SKM-1 (cell line): ENCODE measurements around the gene RASAL2.
"Not testable (repeated sequence)": the region's sequence is repeated elsewhere in the genome, so short reads cannot be mapped to it uniquely, and the experiment has no call there.

Experiments used
- DNase-seq: peaks from one replicate; lab custom pipeline; 2025; ENCODE audit not compliant: unreplicated experiment; lab: John Stamatoyannopoulos, UW

RASAL2 gene

DNA sequence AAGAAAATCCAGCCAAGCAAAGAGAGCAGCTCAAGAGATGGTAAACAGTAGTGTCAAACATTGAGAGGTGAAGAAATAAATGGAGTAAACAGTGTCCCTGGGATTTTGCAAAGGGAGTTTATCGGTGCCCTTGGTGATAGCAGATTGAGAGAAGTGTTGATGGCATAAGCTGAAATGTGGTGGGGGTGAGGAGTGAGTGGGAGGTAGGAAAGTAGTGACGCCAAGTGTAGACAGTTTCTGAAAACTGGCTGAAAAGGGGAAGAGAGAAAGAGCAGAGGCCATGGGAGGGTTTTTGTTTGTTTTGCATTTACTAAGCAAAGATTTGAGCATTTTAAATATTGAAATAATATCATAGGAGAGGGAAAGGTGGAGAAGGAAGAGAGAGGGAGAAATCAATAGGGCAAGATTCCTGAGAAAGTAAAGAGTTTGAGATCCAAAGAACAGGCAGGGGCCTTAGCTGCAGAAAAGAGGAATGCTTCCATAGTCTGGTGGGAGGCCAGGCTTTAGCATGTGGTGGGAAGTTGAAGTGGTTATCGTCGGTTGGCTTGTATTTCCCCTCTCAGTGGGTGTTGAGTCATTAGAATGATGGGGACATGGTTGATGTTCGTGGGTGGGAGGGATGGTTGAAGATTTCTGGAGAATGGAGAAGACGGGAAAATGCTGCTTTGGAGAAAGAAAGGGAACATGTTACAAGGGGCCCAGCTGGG, 26.8 kb upstream of the RASAL2 start:
- peak; percentile 82 for DNase-seq

DNA sequence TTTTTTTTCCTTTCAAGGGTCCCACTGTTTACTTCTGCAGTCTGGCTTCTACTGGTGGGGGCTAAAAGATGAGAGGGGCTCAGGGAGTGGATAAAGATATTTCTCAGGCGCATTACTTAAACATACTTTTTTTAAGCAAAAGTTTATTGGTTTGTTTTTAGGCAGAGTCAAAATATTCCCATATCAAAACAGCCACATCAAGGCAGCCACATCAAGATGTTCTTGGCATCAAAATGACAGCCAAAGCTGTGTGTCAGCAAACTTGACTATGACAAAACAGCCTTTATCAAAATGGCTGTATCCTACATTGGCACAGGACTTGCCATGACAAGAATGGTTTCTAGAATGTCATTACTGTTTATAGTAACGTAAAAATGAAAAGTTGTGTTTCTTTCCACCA, 22.1 kb upstream of the RASAL2 start:
- DNase-seq: no peak

DNA sequence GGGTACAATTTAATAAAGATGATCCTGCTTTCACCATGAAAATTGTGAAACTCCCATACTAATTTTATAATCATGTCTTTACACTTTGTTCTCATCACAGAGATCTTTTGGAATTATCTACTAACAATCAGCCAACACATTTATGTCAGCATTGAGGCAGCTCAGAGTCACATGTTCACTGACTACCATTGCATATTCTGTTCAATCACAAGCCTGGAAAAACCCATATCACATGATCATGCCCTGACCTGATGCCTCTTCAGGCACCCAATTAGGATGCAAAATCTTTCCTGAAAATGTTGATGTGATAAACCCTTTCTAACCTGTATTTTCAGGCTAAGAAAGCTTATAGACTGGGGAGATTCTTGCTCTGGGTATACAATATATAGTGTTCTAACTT, 21.6 kb upstream of the RASAL2 start:
- DNase-seq: no peak

DNA sequence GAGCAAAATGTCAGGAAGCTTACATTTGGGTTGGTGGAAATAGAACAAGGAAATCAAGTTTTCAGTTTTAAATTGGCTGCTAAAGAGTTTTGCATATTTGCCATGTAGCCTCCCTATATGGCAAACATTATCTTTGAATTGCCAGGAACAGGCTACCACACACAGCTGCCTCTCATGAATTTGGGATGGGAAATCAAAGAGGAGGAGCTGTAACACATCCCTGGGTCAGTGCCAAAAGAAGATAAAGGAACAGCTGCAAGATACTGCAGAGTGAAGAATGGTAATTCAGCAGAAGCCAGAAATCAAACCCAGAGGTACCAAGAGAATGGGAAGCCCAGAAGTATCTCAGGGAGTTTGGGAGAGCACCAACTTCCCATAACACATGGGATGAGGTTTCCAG, 18.6 kb upstream of the RASAL2 start:
- DNase-seq: no peak

GRCh38 chr1:178076607-178077006, 17.3 kb upstream of the RASAL2 start:
- no peak for DNase-seq

GRCh38 chr1:178077917-178078316, 16.0 kb upstream of the RASAL2 start:
- DNase-seq: no peak

DNA sequence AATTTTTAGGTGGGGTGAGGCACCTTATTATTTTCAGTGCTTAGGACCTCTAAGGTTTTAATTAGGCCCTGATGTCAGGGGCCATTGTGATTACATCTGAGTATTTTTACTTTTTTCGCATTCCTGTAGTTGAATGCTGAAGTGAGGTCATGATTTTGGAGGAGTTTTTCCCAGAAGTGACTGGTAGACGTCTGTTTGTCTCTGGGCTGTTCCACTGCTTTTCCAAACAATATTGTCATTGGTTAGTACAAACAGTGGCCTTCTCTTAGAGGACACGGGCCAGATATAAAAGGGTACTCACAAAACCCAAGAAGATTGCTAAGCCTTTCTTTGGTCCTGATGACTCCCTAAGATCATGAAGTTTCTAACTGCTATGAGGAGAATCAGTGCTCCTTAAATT, 7.6 kb upstream of the RASAL2 start:
- DNase-seq: no peak

GRCh38 chr1:178086766-178087165, 7.1 kb upstream of the RASAL2 start:
- DNase-seq: peak; percentile 72

- DNase-seq: no peak
These were observed 5.3 kb upstream of the RASAL2 start for GRCh38 chr1:178088651-178089050.

DNA sequence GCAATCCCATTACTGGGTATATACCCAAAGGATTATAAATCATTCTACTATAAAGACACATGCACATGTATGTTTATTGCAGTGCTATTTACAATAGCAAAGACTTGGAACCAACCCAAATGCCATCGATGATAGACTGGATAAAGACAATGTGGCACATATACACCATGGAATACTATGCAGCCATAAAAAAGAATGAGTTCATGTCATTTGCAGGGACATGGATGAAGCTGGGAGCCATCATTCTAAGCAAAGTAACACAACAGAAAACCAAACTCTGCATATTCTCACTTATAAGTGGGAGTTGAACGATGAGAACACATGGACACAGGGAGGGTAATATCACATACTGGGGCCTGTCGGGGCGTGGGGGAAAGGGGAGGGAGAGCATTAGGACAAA, 2.5 kb upstream of the RASAL2 start:
- DNase-seq: not testable (repeated sequence)

- DNase-seq: no peak
These were observed 1.7 kb upstream of the RASAL2 start for GRCh38 chr1:178091986-178092745.

DNA sequence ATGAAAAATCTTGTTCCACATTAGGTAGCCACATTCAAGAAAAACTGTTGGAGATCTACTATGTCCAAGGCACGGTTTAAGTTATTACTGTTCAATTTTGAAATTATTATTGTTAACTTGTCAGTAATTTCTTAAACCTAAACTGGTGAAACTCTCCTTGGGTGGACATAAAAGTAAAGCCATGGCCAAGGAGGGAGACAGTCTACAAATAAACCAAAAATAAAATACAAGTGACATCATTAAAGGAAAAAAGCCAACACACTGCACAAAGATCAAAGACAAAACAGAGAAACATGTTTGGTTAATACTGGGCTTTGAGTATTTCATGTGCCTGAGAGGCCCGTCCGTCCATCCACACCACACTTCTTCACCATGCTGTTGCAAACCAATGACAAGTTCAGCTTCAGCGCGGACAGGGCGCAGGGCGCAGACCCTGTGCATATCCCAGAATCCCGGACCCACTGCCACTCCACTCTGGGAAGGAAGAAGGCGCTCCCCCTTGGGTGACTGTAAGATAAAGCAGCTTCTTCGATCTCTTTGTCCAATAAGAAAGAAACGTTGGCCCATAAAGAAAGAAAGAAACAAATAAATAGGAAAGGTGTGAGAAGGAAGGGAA, 918 bp upstream of the RASAL2 start:
- DNase-seq: no peak

DNA sequence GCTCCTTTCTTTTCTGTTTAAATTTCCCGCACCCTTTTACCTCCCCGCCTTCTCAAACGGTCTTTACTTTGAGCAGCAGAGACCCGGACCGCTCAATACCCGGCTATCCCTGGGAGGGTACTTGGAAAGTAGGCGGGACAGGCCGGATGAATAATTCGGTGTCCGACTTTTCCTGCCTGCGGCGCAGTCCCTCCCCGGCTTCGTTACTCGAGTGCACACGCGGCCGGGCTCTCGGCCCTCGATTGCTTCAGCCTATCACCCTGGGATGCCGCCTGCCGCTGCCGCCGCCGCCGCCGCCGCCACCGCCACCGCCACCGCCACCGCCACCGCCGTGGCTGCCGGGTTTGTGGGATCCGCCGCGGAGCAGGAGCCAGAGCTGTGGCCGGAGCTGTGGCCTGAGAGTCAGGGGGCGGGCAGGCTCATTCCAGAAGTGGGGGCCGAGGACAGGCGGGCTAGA, 382 bp upstream of the RASAL2 start:
- peak; percentile 98 for DNase-seq

DNA sequence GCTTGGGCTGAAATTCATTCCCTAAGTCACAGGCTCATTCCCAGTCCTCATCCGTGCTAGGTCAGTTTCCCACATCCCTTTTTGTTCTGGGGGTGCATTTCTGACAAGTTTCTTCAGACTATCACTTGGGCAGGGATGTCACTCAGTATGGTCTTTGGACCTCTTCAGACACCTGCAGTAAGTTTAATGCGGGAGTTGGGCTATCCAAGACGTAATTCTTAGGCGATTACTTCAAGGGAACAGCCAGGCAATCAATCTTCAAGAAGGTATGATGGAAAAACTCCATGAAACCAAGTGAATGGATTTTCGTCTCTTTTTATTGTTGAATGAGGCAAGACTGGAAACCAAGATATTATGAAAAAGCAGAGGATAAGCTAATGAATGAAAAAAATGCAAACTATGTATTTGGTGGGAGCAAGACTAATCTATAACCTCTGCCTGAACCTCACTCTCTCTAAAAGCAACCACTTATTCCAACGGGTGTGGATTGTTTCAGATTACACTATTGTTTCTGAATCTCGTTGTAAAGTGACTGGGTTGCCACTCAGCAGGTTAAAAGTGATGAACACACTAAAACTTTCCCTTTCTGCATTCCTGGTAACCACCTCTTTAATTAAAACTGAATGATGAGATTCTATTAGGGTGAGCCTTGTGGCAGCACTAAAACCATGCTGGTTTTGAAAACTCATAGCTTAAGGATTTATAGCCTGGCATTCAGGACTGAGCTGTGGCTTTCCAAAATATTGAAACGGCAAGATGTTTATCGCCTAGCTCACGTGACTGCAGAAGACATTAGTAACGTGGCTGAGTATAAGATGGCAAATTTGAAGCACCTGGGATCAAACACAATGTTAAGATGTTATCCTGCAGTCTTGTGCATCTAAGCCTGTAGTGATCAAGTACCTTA, 1.1 kb downstream of the RASAL2 start:
- DNase-seq: no peak

DNA sequence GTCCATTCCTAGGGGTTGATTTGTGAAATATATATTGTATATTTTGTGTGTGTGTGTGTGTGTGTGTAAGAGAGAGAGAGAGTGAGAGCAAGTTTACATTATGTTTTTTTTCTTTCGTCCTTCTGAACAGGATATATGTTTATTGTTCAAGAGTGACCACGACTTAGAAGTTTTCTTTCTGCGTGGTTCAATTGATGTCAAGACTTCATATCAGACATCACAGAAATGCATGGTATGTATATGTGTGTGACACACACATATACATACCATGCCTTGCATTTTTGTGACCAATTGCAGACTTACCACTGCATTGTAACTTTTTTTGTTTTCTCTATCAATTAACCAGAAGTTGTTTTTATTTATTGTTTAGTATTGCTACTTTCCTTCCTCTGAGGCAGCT, 2.5 kb downstream of the RASAL2 start:
- no peak for DNase-seq

- DNase-seq: no peak
These were observed 4.4 kb downstream of the RASAL2 start for GRCh38 chr1:178098262-178098661.

DNA sequence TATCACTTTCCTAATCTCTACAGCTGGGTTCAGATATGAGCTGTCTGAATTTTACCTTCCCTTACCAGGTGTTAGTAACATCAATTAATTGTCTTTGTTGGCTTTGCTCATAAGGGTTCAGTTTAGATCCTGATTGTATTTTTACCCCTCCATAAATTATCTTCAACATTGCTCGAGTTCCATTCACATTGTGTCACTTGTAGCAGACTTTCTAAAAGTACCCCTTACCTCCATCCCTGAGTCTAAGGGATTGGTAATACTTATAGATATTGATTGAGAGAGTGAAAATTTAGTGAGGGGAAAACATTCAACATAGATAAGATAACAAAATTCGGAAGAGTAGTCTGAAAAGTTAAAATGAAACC, 7.3 kb downstream of the RASAL2 start:
- no peak for DNase-seq

- no peak for DNase-seq
These were observed 7.8 kb downstream of the RASAL2 start for GRCh38 chr1:178101654-178102053.

GRCh38 chr1:178102218-178102617, 8.3 kb downstream of the RASAL2 start:
- DNase-seq: no peak

- no peak for DNase-seq
These were observed 13.9 kb downstream of the RASAL2 start for GRCh38 chr1:178107823-178108222.
